SK-N-SH treated with all-trans-retinoic acid at 6 μM for 48 hours (cell line): ENCODE results near the gene COG3.

Experiments
- ATAC-seq: fragments of 200-7000 bp; cut with Tn5 transposase; 3 replicates; pipeline ENCODE4 v1.9.1; 2020; ENCODE audit warnings: mild to moderate bottlenecking, moderate library complexity
- ARNTL ChIP-seq: fragments of 450-650 bp; formaldehyde crosslinking; IDR thresholded peaks from 2 replicates; pipeline ENCODE4 v1.5.0; 2020; ENCODE audit warnings: low read depth, mild to moderate bottlenecking, moderate library complexity, borderline replicate concordance
- BACH2 ChIP-seq: fragments of 250-450 bp; sonication (Bioruptor Pico); IDR thresholded peaks from 2 replicates; pipeline ENCODE4 v1.9.0; 2021; ENCODE audit warnings: mild to moderate bottlenecking, borderline replicate concordance
- CSDC2 ChIP-seq: fragments of 250-450 bp; sonication (Bioruptor Pico); IDR thresholded peaks from 2 replicates; pipeline ENCODE4 v1.5.0; 2020; ENCODE audit warnings: mild to moderate bottlenecking, moderate library complexity
- CSRNP3 ChIP-seq: fragments of 250-450 bp; sonication (Bioruptor Pico); IDR thresholded peaks from 2 replicates; pipeline ENCODE4 v1.5.1; 2021; ENCODE audit warnings: mild to moderate bottlenecking, moderate library complexity
- ESRRG ChIP-seq: fragments of 250-450 bp; sonication (Bioruptor Pico); IDR thresholded peaks from 2 replicates; pipeline ENCODE4 v1.6.1; 2021; ENCODE audit warnings: mild to moderate bottlenecking
- GLIS3 ChIP-seq: fragments of 250-450 bp; sonication (Bioruptor Pico); IDR thresholded peaks from 2 replicates; pipeline ENCODE4 v1.5.0; 2020; ENCODE audit warnings: mild to moderate bottlenecking, moderate library complexity
- ISL1 ChIP-seq: fragments of 250-450 bp; sonication (Bioruptor Pico); IDR thresholded peaks from 2 replicates; pipeline ENCODE4 v2.1.2; 2022; ENCODE audit warnings: mild to moderate bottlenecking, moderate library complexity
- OSR1 ChIP-seq: fragments of 250-450 bp; sonication (Bioruptor Pico); IDR thresholded peaks from 2 replicates; pipeline ENCODE4 v1.8.0; 2022; ENCODE audit warnings: moderate library complexity, mild to moderate bottlenecking, inconsistent platforms
- POU6F1 ChIP-seq: fragments of 250-450 bp; sonication (Bioruptor Pico); IDR thresholded peaks from 2 replicates; pipeline ENCODE4 v1.8.0; 2021; ENCODE audit warnings: low read depth, mild to moderate bottlenecking, moderate library complexity, borderline replicate concordance
- PPARA ChIP-seq: fragments of 250-450 bp; sonication (Bioruptor Pico); IDR thresholded peaks from 2 replicates; pipeline ENCODE4 v1.5.0; 2020; ENCODE audit warnings: mild to moderate bottlenecking, borderline replicate concordance
- RARB ChIP-seq: fragments of 250-450 bp; sonication (Bioruptor Pico); IDR thresholded peaks from 2 replicates; pipeline ENCODE4 v1.8.0; 2021; ENCODE audit warnings: mild to moderate bottlenecking, moderate library complexity
- SNAI2 ChIP-seq: fragments of 250-450 bp; sonication (Bioruptor Pico); IDR thresholded peaks from 2 replicates; pipeline ENCODE4 v1.5.0; 2020; ENCODE audit warnings: mild to moderate bottlenecking, moderate library complexity
- TCF4 ChIP-seq: fragments of 250-450 bp; sonication (Bioruptor Pico); IDR thresholded peaks from 2 replicates; pipeline ENCODE4 v1.8.0; 2021; ENCODE audit warnings: mild to moderate bottlenecking, moderate library complexity, borderline replicate concordance
- TSHZ2 ChIP-seq: fragments of 250-450 bp; sonication (Bioruptor Pico); IDR thresholded peaks from 2 replicates; pipeline ENCODE4 v1.5.0; 2020; ENCODE audit warnings: mild to moderate bottlenecking, moderate library complexity
- ZC3H10 ChIP-seq: fragments of 250-450 bp; sonication (Bioruptor Pico); IDR thresholded peaks from 2 replicates; pipeline ENCODE4 v1.5.1; 2021; ENCODE audit warnings: mild to moderate bottlenecking, moderate library complexity
- ZFP3 ChIP-seq: fragments of 250-450 bp; sonication (Bioruptor Pico); IDR thresholded peaks from 2 replicates; pipeline ENCODE4 v1.5.0; 2020; ENCODE audit warnings: mild to moderate bottlenecking, moderate library complexity
- ZFP30 ChIP-seq: fragments of 450-650 bp; formaldehyde crosslinking; IDR thresholded peaks from 2 replicates; pipeline ENCODE4 v1.5.0; 2022; ENCODE audit warnings: mild to moderate bottlenecking, moderate library complexity
- ZNF565 ChIP-seq: fragments of 450-650 bp; formaldehyde crosslinking; conservative IDR thresholded peaks from 2 replicates; pipeline ENCODE4 v1.5.0; 2020; ENCODE audit warnings: low read depth, mild to moderate bottlenecking, moderate library complexity
- ZNF8 ChIP-seq: fragments of 450-650 bp; formaldehyde crosslinking; IDR thresholded peaks from 2 replicates; pipeline ENCODE4 v1.5.0; 2020; ENCODE audit warnings: mild to moderate bottlenecking, moderate library complexity
- TF ChIP-seq, protein P1 (sequence below): fragments of 250-450 bp; sonication (Bioruptor Pico); IDR thresholded peaks from 2 replicates; pipeline ENCODE4 v1.8.0; 2020; ENCODE audit warnings: mild to moderate bottlenecking, moderate library complexity, borderline replicate concordance
- TF ChIP-seq, protein P2 (sequence below): fragments of 250-450 bp; sonication (Bioruptor Pico); IDR thresholded peaks from 2 replicates; pipeline ENCODE4 v1.5.1; 2020; ENCODE audit warnings: low read depth, mild to moderate bottlenecking, moderate library complexity

COG3 gene

GRCh38 chr13:45510672-45511071, 45.9 kb downstream of the COG3 start:
- ATAC-seq = no peak
- TF ChIP-seq CSRNP3 (CRISPR knock-in tag) (no peak), PPARA (CRISPR knock-in tag) (no peak), ZFP3 (CRISPR knock-in tag) (no peak), OSR1 (CRISPR knock-in tag) (no peak), ARNTL (CRISPR knock-in tag) (no peak), SNAI2 (CRISPR knock-in tag) (no peak), GLIS3 (CRISPR knock-in tag) (no peak), ESRRG (CRISPR knock-in tag) (no peak), BACH2 (no peak), ZNF565 (CRISPR knock-in tag) (no peak), ZNF8 (no peak)
- TF ChIP-seq, protein P1, sequence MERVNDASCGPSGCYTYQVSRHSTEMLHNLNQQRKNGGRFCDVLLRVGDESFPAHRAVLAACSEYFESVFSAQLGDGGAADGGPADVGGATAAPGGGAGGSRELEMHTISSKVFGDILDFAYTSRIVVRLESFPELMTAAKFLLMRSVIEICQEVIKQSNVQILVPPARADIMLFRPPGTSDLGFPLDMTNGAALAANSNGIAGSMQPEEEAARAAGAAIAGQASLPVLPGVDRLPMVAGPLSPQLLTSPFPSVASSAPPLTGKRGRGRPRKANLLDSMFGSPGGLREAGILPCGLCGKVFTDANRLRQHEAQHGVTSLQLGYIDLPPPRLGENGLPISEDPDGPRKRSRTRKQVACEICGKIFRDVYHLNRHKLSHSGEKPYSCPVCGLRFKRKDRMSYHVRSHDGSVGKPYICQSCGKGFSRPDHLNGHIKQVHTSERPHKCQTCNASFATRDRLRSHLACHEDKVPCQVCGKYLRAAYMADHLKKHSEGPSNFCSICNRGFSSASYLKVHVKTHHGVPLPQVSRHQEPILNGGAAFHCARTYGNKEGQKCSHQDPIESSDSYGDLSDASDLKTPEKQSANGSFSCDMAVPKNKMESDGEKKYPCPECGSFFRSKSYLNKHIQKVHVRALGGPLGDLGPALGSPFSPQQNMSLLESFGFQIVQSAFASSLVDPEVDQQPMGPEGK = no peak
- TF ChIP-seq, protein P2, sequence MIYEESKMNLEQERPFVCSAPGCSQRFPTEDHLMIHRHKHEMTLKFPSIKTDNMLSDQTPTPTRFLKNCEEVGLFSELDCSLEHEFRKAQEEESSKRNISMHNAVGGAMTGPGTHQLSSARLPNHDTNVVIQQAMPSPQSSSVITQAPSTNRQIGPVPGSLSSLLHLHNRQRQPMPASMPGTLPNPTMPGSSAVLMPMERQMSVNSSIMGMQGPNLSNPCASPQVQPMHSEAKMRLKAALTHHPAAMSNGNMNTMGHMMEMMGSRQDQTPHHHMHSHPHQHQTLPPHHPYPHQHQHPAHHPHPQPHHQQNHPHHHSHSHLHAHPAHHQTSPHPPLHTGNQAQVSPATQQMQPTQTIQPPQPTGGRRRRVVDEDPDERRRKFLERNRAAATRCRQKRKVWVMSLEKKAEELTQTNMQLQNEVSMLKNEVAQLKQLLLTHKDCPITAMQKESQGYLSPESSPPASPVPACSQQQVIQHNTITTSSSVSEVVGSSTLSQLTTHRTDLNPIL (CRISPR knock-in tag) = no peak

GRCh38 chr13:45511310-45512097, 46.8 kb downstream of the COG3 start:
- no peak for TF ChIP-seq ARNTL (CRISPR knock-in tag)
- TF ChIP-seq, protein P2 (CRISPR knock-in tag) = no peak
- no peak for TF ChIP-seq ZNF565 (CRISPR knock-in tag)
- no peak for TF ChIP-seq GLIS3 (CRISPR knock-in tag)
- TF ChIP-seq ZNF8 = no peak
- TF ChIP-seq ISL1 (CRISPR knock-in tag) = no peak
- TF ChIP-seq PPARA (CRISPR knock-in tag) = no peak
- no peak for TF ChIP-seq POU6F1 (CRISPR knock-in tag)
- no peak for TF ChIP-seq ESRRG (CRISPR knock-in tag)
- no peak for TF ChIP-seq OSR1 (CRISPR knock-in tag)
- TF ChIP-seq BACH2 = no peak
- TF ChIP-seq ZC3H10 = no peak
- ATAC-seq = peak; percentile 87

- no peak; the same call in 2 of the 3 replicates for ATAC-seq
- TF ChIP-seq ZNF8 = no peak
- no peak for TF ChIP-seq ESRRG (CRISPR knock-in tag)
- no peak for TF ChIP-seq SNAI2 (CRISPR knock-in tag)
- no peak for TF ChIP-seq PPARA (CRISPR knock-in tag)
- no peak for TF ChIP-seq ZFP30 (CRISPR knock-in tag)
- TF ChIP-seq TSHZ2 (CRISPR knock-in tag) = no peak
- TF ChIP-seq CSRNP3 (CRISPR knock-in tag) = no peak
- TF ChIP-seq ZFP3 (CRISPR knock-in tag) = no peak
- no peak for TF ChIP-seq GLIS3 (CRISPR knock-in tag)
- TF ChIP-seq ZC3H10 = no peak
- TF ChIP-seq TCF4 (CRISPR knock-in tag) = no peak
- TF ChIP-seq RARB = no peak
- TF ChIP-seq, protein P1 = no peak
- no peak for TF ChIP-seq CSDC2 (CRISPR knock-in tag)
These were observed 47.4 kb downstream of the COG3 start for GRCh38 chr13:45512098-45512496.
